Neural progenitor cell (in vitro differentiated cells): Measurements from ENCODE around the gene UGGT1. TPM values are rescaled to one million over a fixed set of nuclear protein-coding genes. Genes with fewer than 3 reads are reported as not detected.
"Not testable (repeated sequence)": the region's sequence is repeated elsewhere in the genome, so short reads cannot be mapped to it uniquely, and the experiment has no call there.

Source experiments
- DNase-seq: peaks from one replicate; pipeline ENCODE4 v3.0.0-alpha.2; 2016; ENCODE audit warnings: low spot score
- H2AFZ ChIP-seq: fragments of 200-600 bp; sonication (generic); replicated peaks from 2 replicates; pipeline ENCODE4 v1.6.1; 2016; ENCODE audit warnings: antibody characterized with exemption
- H3F3A ChIP-seq: fragments of 200-600 bp; sonication (generic); 2 replicates; pipeline ENCODE4 v1.6.1; 2016; ENCODE audit warnings: antibody characterized with exemption, low read depth
- H3K27ac ChIP-seq: fragments of 200-600 bp; sonication (generic); 2 replicates; pipeline ENCODE4 v1.5.1; 2016; ENCODE audit warnings: mild to moderate bottlenecking
- H3K27me3 ChIP-seq: fragments of 200-600 bp; sonication (generic); 2 replicates; pipeline ENCODE4 v1.6.1; 2016; ENCODE audit warnings: mild to moderate bottlenecking, moderate library complexity
- H3K36me3 ChIP-seq: fragments of 200-600 bp; sonication (generic); 2 replicates; pipeline ENCODE4 v1.5.1; 2016
- H3K4me1 ChIP-seq: fragments of 200-600 bp; sonication (generic); 2 replicates; pipeline ENCODE4 v1.6.1; 2016; ENCODE audit warnings: mixed run types
- H3K4me2 ChIP-seq: fragments of 200-600 bp; sonication (generic); 2 replicates; pipeline ENCODE4 v1.6.1; 2016
- H3K4me3 ChIP-seq: fragments of 200-600 bp; sonication (generic); 2 replicates; pipeline ENCODE4 v1.5.1; 2016
- H3K79me2 ChIP-seq: fragments of 200-600 bp; sonication (generic); 2 replicates; pipeline ENCODE4 v1.6.1; 2016; ENCODE audit warnings: low read depth
- H3K9ac ChIP-seq: fragments of 200-600 bp; sonication (generic); 2 replicates; pipeline ENCODE4 v1.6.1; 2016
- H3K9me3 ChIP-seq: fragments of 200-600 bp; sonication (generic); 2 replicates; pipeline ENCODE4 v1.5.1; 2016; ENCODE audit warnings: low read depth
- H4K20me1 ChIP-seq: fragments of 200-600 bp; sonication (generic); 2 replicates; pipeline ENCODE4 v1.6.1; 2016; ENCODE audit warnings: low read depth
- H3K27ac Mint-ChIP-seq: 3 replicates; pipeline ENCODE4 v1.8.0; 2021; ENCODE audit warnings: mixed read lengths
- H3K27me3 Mint-ChIP-seq: 2 replicates; pipeline ENCODE4 v1.8.0; 2022; ENCODE audit warnings: low read depth, mild to moderate bottlenecking, inconsistent platforms, moderate library complexity, mixed read lengths; ENCODE audit not compliant: insufficient read depth
- H3K36me3 Mint-ChIP-seq: 3 replicates; pipeline ENCODE4 v1.8.0; 2021; ENCODE audit warnings: mixed read lengths
- H3K4me1 Mint-ChIP-seq: 3 replicates; pipeline ENCODE4 v1.8.0; 2021; ENCODE audit warnings: mixed read lengths
- H3K4me3 Mint-ChIP-seq: 3 replicates; pipeline ENCODE4 v1.8.0; 2021; ENCODE audit warnings: mild to moderate bottlenecking, moderate library complexity, mixed read lengths
- H3K9me3 Mint-ChIP-seq: 3 replicates; pipeline ENCODE4 v1.8.0; 2020; ENCODE audit warnings: mixed read lengths
- EZH2 ChIP-seq: fragments of 200-600 bp; sonication (generic); IDR thresholded peaks from 2 replicates; pipeline ENCODE4 v1.6.1; 2017; ENCODE audit warnings: antibody characterized with exemption, mild to moderate bottlenecking, moderate library complexity
- EZH2phosphoT487 ChIP-seq: fragments of 200-600 bp; sonication (generic); IDR thresholded peaks from 2 replicates; pipeline ENCODE4 v1.6.1; 2017; ENCODE audit warnings: antibody characterized with exemption
- total RNA-seq: library from RNA; depleted of rRNA; stranded (reverse); fragments of >200 nt; gene quantifications from 2 replicates; pipeline ENCODE4 v1.2.3, GENCODE V29; 2015; ENCODE audit warnings: low replicate concordance
- TF ChIP-seq, protein P1 (sequence below): fragments of 200-600 bp; sonication (generic); IDR thresholded peaks from 2 replicates; pipeline ENCODE4 v1.5.1; 2017; ENCODE audit warnings: antibody characterized with exemption, mild to moderate bottlenecking

The UGGT1 gene
- total RNA-seq, 1 donor from 2014 or later: 56.3 TPM

DNA sequence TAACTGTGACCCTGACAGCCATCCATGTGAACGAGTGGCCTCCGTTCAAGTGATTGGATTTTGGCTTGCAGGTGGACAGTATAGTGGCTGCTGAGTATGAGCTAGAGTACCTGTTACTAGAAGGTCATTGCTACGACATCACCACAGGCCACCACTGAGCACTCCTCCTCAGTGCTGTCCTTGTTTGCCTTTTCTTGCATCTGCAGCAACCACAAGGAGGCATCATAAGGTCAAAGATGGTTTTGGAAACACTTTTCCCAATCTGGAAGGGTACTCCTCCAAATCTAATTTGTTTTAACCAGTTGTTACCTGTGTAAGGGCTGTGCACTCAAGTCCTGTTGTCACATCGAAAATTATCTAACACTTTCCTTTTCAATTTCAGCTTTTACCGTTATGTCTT, 81.2 kb downstream of the UGGT1 start:
- Histone ChIP-seq H3K36me3 (peaks cover 11% of the 10 kb centered on the region), H3K9ac (no peak overlapping the region), H4K20me1 (no peaks in the 10 kb centered on the region), H2AFZ (no peak overlapping the region), H3K4me3 (no peak overlapping the region), H3F3A (peaks cover 3% of the 10 kb centered on the region), H3K27ac (no peak overlapping the region), H3K79me2 (no peaks in the 10 kb centered on the region), H3K9me3 (no peaks in the 10 kb centered on the region), H3K27me3 (no peaks in the 10 kb centered on the region), H3K4me2 (no peak overlapping the region), H3K4me1 (no peaks in the 10 kb centered on the region)
- H3K9me3 Mint-ChIP-seq: no peaks in the 10 kb centered on the region
- H3K4me3 Mint-ChIP-seq: no peak overlapping the region
- H3K27me3 Mint-ChIP-seq: no peaks in the 10 kb centered on the region
- TF ChIP-seq EZH2: no peak
- TF ChIP-seq, protein P1, sequence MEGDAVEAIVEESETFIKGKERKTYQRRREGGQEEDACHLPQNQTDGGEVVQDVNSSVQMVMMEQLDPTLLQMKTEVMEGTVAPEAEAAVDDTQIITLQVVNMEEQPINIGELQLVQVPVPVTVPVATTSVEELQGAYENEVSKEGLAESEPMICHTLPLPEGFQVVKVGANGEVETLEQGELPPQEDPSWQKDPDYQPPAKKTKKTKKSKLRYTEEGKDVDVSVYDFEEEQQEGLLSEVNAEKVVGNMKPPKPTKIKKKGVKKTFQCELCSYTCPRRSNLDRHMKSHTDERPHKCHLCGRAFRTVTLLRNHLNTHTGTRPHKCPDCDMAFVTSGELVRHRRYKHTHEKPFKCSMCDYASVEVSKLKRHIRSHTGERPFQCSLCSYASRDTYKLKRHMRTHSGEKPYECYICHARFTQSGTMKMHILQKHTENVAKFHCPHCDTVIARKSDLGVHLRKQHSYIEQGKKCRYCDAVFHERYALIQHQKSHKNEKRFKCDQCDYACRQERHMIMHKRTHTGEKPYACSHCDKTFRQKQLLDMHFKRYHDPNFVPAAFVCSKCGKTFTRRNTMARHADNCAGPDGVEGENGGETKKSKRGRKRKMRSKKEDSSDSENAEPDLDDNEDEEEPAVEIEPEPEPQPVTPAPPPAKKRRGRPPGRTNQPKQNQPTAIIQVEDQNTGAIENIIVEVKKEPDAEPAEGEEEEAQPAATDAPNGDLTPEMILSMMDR: peak; percentile 50
- peaks cover 21% of the 10 kb centered on the region for H3K36me3 Mint-ChIP-seq
- H3K27ac Mint-ChIP-seq: no peak overlapping the region
- H3K4me1 Mint-ChIP-seq: no peaks in the 10 kb centered on the region
- DNase-seq: peak; percentile 16

DNA sequence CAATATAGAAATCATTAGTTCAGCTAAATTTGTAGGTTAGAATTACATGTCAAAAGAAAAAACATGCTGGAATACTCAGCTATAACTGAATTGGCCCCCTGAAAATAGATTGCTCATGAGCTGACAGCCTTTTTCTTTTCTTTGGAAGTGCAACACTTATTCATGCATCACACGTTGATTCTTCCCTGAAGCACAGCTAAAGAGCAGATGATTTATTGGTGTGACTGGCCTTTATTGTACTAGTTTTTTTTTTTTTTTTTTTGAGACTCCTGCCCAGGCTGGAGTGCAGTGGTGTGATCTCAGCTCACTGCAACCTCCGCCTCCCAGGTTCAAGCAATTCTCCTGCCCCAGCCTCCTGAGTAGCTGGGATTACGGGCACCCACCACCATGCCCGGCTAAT, 83.1 kb downstream of the UGGT1 start:
- H3K4me2 ChIP-seq, H3K4me1 Mint-ChIP-seq, H3K9ac ChIP-seq, H4K20me1 ChIP-seq, H2AFZ ChIP-seq, H3K27ac Mint-ChIP-seq, H3F3A ChIP-seq, H3K27me3 ChIP-seq, H3K4me1 ChIP-seq, H3K9me3 Mint-ChIP-seq, H3K4me3 Mint-ChIP-seq, H3K27me3 Mint-ChIP-seq, H3K27ac ChIP-seq, H3K4me3 ChIP-seq, DNase-seq, H3K9me3 ChIP-seq, H3K79me2 ChIP-seq: not testable (repeated sequence)
- H3K36me3 ChIP-seq: peaks cover 11% of the 10 kb centered on the region
- H3K36me3 Mint-ChIP-seq: peaks cover 16% of the 10 kb centered on the region

- H3K27ac ChIP-seq: no peak overlapping the region
- no peak overlapping the region for H2AFZ ChIP-seq
- H4K20me1 ChIP-seq: no peaks in the 10 kb centered on the region
- no peak overlapping the region for H3K9ac ChIP-seq
- no peaks in the 10 kb centered on the region for H3K4me1 ChIP-seq
- H3K4me3 Mint-ChIP-seq: no peak overlapping the region
- no peaks in the 10 kb centered on the region for H3K27me3 ChIP-seq
- no peak overlapping the region for H3K27ac Mint-ChIP-seq
- H3K36me3 ChIP-seq: peaks cover 20% of the 10 kb centered on the region
- TF ChIP-seq, protein P1: no peak
- no peak for TF ChIP-seq EZH2phosphoT487
- TF ChIP-seq EZH2: no peak
- H3K4me3 ChIP-seq: no peak overlapping the region
- H3F3A ChIP-seq: no peaks in the 10 kb centered on the region
- H3K4me1 Mint-ChIP-seq: no peaks in the 10 kb centered on the region
- no peaks in the 10 kb centered on the region for H3K79me2 ChIP-seq
- peaks cover 15% of the 10 kb centered on the region for H3K36me3 Mint-ChIP-seq
- H3K9me3 ChIP-seq: no peaks in the 10 kb centered on the region
- H3K4me2 ChIP-seq: no peak overlapping the region
- DNase-seq: no peak
- H3K27me3 Mint-ChIP-seq: no peaks in the 10 kb centered on the region
- H3K9me3 Mint-ChIP-seq: no peaks in the 10 kb centered on the region
These were observed 86.3 kb downstream of the UGGT1 start for GRCh38 chr2:128177315-128177714.

DNA sequence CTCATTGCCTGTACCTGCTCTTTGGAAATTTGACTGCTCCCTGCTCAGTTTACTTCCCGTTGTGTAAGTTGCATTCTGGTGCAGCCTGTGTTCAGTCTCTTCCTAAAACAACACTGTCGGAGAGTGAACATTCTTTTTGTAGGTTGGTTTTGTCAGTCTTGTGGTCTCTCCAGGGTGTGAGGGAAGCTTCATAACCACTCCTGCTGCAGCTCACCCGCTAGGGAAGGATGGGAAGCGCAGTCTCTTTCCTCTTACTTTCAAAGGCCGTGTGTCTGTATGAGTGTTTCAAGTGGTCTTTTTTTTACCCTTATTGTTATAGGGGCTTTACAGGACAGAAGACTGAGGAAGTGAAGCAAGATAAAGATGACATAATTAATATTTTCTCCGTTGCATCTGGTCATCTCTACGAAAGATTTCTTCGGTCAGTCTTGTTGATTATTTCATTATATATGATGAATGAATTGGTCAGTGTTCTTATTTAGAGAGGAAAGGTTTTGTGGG, 87.2 kb downstream of the UGGT1 start:
- Mint-ChIP-seq H3K4me3 (no peak overlapping the region), H3K4me1 (no peaks in the 10 kb centered on the region), H3K27me3 (no peaks in the 10 kb centered on the region), H3K9me3 (no peaks in the 10 kb centered on the region), H3K27ac (no peak overlapping the region), H3K36me3 (peaks cover 14% of the 10 kb centered on the region)
- Histone ChIP-seq H3K9me3 (no peaks in the 10 kb centered on the region), H3K79me2 (no peaks in the 10 kb centered on the region), H3F3A (no peaks in the 10 kb centered on the region), H3K9ac (no peak overlapping the region), H3K4me3 (no peak overlapping the region), H3K36me3 (peaks cover 17% of the 10 kb centered on the region), H3K27me3 (no peaks in the 10 kb centered on the region), H4K20me1 (no peaks in the 10 kb centered on the region), H3K4me1 (no peaks in the 10 kb centered on the region), H2AFZ (no peak overlapping the region), H3K27ac (no peak overlapping the region), H3K4me2 (no peak overlapping the region)
- TF ChIP-seq EZH2phosphoT487: no peak
- no peak for TF ChIP-seq EZH2
- TF ChIP-seq, protein P1: no peak
- no peak for DNase-seq
